GM12865 (cell line): ENCODE results near the gene MAD1L1.

Experiments used
- DNase-seq: peaks from one replicate; pipeline ENCODE4 v3.0.0; 2010; ENCODE audit warnings: low read depth
- H3K4me3 ChIP-seq: 2 replicates; pipeline ENCODE4 v1.5.1; 2011; ENCODE audit warnings: mild to moderate bottlenecking, low read depth, low read length, control low read depth
- TF ChIP-seq, protein P1 (sequence below): IDR thresholded peaks from 2 replicates; pipeline ENCODE4 v1.5.1; 2011; ENCODE audit warnings: low read length, control low read depth, low read depth, inconsistent platforms; ENCODE audit not compliant: insufficient read depth; ENCODE audit errors: missing control alignments

The MAD1L1 gene

DNA sequence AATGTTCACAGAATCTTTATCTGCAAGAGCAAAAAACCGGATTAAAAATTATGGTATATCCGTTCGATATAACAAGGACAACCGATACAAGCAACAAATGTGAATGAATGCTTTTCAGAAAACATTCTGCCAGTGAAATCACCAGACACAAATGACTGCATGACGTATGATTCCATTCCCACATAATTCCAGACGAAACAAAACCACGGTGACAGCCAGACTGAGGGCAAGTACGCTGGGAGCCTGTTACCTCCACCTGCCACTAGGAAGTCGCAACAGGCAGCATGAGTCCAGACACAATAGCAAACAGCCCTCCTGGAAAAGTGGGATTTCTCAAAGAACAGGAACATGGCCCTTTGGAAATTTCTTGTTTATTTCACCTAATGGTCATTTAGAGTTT lies 41.7 kb downstream of the MAD1L1 start:
- DNase-seq, result no peak
- H3K4me3 ChIP-seq, result no peak overlapping the region
- TF ChIP-seq, protein P1, sequence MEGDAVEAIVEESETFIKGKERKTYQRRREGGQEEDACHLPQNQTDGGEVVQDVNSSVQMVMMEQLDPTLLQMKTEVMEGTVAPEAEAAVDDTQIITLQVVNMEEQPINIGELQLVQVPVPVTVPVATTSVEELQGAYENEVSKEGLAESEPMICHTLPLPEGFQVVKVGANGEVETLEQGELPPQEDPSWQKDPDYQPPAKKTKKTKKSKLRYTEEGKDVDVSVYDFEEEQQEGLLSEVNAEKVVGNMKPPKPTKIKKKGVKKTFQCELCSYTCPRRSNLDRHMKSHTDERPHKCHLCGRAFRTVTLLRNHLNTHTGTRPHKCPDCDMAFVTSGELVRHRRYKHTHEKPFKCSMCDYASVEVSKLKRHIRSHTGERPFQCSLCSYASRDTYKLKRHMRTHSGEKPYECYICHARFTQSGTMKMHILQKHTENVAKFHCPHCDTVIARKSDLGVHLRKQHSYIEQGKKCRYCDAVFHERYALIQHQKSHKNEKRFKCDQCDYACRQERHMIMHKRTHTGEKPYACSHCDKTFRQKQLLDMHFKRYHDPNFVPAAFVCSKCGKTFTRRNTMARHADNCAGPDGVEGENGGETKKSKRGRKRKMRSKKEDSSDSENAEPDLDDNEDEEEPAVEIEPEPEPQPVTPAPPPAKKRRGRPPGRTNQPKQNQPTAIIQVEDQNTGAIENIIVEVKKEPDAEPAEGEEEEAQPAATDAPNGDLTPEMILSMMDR, result no peak

DNA sequence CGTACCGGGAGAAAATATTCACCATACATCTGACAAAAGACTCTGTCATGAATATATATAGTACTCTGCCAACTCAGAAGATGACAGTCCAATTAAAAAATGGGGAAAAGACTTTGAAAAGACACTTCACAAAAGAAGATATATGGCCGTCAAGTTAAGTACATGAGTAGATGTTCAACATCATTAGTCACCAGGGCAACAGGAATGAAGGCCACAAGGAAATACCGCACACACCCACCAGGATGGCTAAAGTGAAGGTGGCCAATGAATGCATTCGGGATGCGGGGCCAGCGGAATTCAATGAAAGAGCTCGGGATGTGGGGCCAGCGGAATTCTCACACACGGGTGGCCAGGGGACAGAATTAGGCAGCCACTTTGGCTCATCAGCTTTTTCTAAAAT lies 42.2 kb downstream of the MAD1L1 start:
- no peak for DNase-seq
- H3K4me3 ChIP-seq, result no peak overlapping the region
- TF ChIP-seq, protein P1, result no peak

DNA sequence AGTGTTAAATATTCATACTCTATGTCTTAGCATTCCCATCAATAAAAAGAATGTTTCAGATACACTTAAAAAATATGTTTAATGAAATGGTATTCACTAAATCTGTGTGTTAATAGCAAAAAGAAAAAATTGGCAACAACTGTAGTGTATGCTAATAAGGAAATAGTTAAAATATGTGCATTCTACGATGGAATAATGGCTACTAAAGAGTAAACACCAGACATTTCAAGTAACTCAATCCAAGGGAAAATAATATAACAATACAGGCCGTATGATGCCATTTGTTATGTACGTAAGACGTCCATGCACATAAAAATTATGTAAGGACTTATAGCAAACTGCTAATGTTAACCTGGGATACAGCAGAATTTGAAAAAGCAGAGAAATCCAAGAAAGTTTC lies 46.6 kb downstream of the MAD1L1 start:
- DNase-seq, result no peak
- TF ChIP-seq, protein P1, result no peak
- H3K4me3 ChIP-seq, result no peak overlapping the region

DNA sequence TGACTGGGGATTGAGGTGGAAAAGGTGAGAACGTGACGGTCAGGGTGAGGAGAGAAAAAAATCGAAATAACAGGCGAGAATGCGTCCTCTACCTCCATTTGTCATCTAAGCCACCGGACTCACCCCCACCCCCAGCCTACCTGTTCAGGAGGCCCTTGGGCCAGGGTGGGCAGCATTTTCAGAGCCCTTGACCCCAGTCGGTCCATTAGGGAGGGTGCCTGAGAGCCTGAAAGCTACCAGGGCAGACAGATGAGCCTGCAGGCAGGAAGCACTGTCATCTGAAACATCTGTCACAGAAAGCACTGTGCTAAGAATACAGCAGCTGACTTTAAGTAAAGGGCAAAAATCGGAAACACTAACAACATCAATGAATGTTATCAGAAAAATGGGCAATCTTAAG lies 47.0 kb downstream of the MAD1L1 start:
- no peak overlapping the region for H3K4me3 ChIP-seq
- DNase-seq, result no peak
- TF ChIP-seq, protein P1, result no peak

DNA sequence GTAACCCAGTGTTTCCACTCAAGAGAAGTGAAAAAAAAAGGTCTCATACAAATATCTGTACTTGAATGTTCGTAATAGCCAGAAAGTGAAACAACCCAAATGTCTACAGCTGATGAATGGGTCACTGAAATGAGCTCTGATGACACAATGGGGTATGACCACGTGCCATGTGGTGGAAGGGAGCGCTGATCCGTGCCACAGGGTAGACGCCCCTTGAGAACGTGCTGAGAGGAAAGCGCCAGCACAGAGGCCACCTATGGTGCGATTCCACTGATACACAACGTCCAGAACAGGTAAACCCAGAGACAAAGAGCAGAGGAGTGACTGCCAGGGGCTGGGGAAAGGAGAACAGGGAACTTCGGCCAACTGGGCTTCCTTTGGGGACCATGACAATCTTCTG lies 50.3 kb downstream of the MAD1L1 start:
- H3K4me3 ChIP-seq, result no peak overlapping the region
- TF ChIP-seq, protein P1, result no peak
- peak; percentile 17 for DNase-seq

DNA sequence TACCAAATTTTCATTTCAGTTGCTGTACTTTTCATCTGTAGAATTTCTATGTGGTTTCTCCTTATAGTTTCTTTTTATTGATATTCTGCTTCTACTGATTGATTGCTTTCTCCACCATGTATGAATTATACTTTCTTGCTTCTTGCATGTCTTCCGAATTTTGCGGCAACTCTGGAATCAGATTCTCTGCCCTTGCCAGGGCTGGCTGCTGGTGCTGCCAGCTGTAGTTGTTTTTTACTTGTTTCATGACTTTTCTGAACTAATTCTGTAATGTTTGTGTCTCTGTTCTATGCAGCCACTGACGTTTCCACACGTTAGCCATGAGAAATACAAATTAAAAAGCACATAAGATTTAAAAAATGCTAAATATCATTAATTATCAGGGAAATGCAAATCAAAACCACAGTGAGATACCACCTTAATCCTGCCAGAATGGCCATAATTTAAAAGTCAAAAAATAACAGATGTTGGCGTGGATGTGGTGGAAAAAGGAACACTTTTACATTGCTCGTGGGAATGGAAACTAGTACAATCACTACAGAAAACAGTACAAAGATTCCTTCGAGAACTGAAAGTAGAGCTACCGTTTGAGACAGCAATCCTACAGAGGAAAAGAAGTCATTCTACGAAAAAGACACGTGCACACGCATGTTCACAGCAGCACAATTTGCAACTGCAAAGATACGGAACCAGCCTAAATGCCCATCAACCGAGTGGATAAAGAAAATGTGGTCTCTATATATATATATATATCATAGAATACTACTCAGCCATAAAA lies 51.5 kb downstream of the MAD1L1 start:
- no peak overlapping the region for H3K4me3 ChIP-seq
- peak; percentile 33 for DNase-seq
- TF ChIP-seq, protein P1, result no peak

DNA sequence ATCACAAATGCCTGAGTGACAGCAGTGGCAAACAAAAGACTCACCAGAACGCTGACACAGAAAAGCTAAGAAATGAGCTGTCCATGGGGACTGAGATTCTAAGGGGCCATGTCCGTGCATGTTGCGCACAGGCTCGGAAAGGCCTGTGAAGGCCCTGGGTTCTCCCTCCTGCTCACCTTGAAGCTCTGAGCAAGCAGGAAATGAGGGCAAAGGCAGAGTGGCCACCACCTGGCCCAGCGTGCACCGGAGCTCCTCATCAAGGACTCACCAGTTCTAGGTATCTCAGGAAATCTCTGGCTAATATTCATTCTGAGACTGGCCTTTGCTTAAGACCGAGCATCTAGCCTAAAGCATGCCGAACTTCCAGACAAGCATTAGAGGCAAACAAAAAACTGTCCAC lies 52.7 kb downstream of the MAD1L1 start:
- TF ChIP-seq, protein P1, result no peak
- H3K4me3 ChIP-seq, result no peak overlapping the region
- no peak for DNase-seq
